HG03342 (cell line): Measurements from ENCODE around the gene MBNL2.

Experiments used
- ATAC-seq: cut with Tn5 transposase; IDR thresholded peaks from one replicate; pipeline ENCODE4 v1.9.1; 2021; ENCODE audit warnings: mild to moderate bottlenecking, moderate library complexity; ENCODE audit not compliant: unreplicated experiment

Gene MBNL2

GRCh38 chr13:97211300-97211699, 10.8 kb upstream of the MBNL2 start:
- ATAC-seq: no peak

GRCh38 chr13:97212004-97212403, 10.1 kb upstream of the MBNL2 start:
- ATAC-seq: no peak

- peak; percentile 51 for ATAC-seq
Measured at GRCh38 chr13:97212601-97213040, 9.5 kb upstream of the MBNL2 start.

GRCh38 chr13:97214921-97215320, 7.2 kb upstream of the MBNL2 start:
- ATAC-seq: no peak

- peak; percentile 45 for ATAC-seq
Measured at GRCh38 chr13:97215325-97215724, 6.8 kb upstream of the MBNL2 start.

GRCh38 chr13:97219226-97219625, 2.9 kb upstream of the MBNL2 start:
- no peak for ATAC-seq

GRCh38 chr13:97220151-97220900, 1.8 kb upstream of the MBNL2 start:
- no peak for ATAC-seq

- no peak for ATAC-seq
Measured at GRCh38 chr13:97221046-97221445, 1.1 kb upstream of the MBNL2 start.

- ATAC-seq: no peak
Measured at GRCh38 chr13:97221466-97221865, 667 bp upstream of the MBNL2 start.

- ATAC-seq: no peak
Measured at GRCh38 chr13:97223037-97223710, 1.0 kb downstream of the MBNL2 start.

GRCh38 chr13:97223711-97224541, 1.8 kb downstream of the MBNL2 start:
- ATAC-seq: no peak

- ATAC-seq: peak; percentile 41
Measured at GRCh38 chr13:97224544-97225300, 2.6 kb downstream of the MBNL2 start.

- ATAC-seq: no peak
Measured at GRCh38 chr13:97225533-97225932, 3.4 kb downstream of the MBNL2 start.

- ATAC-seq: no peak
Measured at GRCh38 chr13:97226013-97226412, 3.9 kb downstream of the MBNL2 start.

- ATAC-seq: peak; percentile 33
Measured at GRCh38 chr13:97226788-97227627, 4.9 kb downstream of the MBNL2 start.

GRCh38 chr13:97228850-97229521, 6.9 kb downstream of the MBNL2 start:
- ATAC-seq: no peak

- no peak for ATAC-seq
Measured at GRCh38 chr13:97229699-97230098, 7.6 kb downstream of the MBNL2 start.

- ATAC-seq: no peak
Measured at GRCh38 chr13:97231118-97231828, 9.1 kb downstream of the MBNL2 start.

- ATAC-seq: no peak
Measured at GRCh38 chr13:97231829-97232196, 9.7 kb downstream of the MBNL2 start.
